ENCODE results near the gene B2M. TPM values are rescaled to one million over a fixed set of nuclear protein-coding genes. Genes with fewer than 3 reads are reported as not detected.

B2M gene
- total RNA-seq, 4 donors from 2014 or later, result 3,609 to 4,918 (median 4,073) TPM

DNA sequence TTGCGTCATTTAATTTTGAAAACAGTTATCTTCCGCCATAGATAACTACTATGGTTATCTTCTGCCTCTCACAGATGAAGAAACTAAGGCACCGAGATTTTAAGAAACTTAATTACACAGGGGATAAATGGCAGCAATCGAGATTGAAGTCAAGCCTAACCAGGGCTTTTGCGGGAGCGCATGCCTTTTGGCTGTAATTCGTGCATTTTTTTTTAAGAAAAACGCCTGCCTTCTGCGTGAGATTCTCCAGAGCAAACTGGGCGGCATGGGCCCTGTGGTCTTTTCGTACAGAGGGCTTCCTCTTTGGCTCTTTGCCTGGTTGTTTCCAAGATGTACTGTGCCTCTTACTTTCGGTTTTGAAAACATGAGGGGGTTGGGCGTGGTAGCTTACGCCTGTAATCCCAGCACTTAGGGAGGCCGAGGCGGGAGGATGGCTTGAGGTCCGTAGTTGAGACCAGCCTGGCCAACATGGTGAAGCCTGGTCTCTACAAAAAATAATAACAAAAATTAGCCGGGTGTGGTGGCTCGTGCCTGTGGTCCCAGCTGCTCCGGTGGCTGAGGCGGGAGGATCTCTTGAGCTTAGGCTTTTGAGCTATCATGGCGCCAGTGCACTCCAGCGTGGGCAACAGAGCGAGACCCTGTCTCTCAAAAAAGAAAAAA lies 1.2 kb downstream of the B2M start:
- TF ChIP-seq, protein P1, sequence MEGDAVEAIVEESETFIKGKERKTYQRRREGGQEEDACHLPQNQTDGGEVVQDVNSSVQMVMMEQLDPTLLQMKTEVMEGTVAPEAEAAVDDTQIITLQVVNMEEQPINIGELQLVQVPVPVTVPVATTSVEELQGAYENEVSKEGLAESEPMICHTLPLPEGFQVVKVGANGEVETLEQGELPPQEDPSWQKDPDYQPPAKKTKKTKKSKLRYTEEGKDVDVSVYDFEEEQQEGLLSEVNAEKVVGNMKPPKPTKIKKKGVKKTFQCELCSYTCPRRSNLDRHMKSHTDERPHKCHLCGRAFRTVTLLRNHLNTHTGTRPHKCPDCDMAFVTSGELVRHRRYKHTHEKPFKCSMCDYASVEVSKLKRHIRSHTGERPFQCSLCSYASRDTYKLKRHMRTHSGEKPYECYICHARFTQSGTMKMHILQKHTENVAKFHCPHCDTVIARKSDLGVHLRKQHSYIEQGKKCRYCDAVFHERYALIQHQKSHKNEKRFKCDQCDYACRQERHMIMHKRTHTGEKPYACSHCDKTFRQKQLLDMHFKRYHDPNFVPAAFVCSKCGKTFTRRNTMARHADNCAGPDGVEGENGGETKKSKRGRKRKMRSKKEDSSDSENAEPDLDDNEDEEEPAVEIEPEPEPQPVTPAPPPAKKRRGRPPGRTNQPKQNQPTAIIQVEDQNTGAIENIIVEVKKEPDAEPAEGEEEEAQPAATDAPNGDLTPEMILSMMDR (IDR thresholded peaks at IDR 0.05), result no peak
- TF ChIP-seq POLR2AphosphoS5 (IDR thresholded peaks at IDR 0.05), result peak in 1 of 3 donors; percentile 29
- no peak for TF ChIP-seq POLR2A (IDR thresholded peaks at IDR 0.05)
- TF ChIP-seq EP300 (IDR thresholded peaks at IDR 0.05), result no peak
- H3K27ac ChIP-seq, result peak overlapping the region; percentile 99
- no peaks in the 10 kb centered on the region for H3K9me3 ChIP-seq
- 2% methylated on average over 24 of the region's 24 CpGs for WGBS
- DNase-seq (ENCODE audit: low spot score in 2 of 2), result peak; percentile 82 to 90
- H3K36me3 ChIP-seq, result peaks cover 27% of the 10 kb centered on the region
- no peaks in the 10 kb centered on the region for H3K27me3 ChIP-seq
- peaks cover 53% of the 10 kb centered on the region for H3K4me1 ChIP-seq
- H3K4me3 ChIP-seq, result peak overlapping the region; percentile 92

DNA sequence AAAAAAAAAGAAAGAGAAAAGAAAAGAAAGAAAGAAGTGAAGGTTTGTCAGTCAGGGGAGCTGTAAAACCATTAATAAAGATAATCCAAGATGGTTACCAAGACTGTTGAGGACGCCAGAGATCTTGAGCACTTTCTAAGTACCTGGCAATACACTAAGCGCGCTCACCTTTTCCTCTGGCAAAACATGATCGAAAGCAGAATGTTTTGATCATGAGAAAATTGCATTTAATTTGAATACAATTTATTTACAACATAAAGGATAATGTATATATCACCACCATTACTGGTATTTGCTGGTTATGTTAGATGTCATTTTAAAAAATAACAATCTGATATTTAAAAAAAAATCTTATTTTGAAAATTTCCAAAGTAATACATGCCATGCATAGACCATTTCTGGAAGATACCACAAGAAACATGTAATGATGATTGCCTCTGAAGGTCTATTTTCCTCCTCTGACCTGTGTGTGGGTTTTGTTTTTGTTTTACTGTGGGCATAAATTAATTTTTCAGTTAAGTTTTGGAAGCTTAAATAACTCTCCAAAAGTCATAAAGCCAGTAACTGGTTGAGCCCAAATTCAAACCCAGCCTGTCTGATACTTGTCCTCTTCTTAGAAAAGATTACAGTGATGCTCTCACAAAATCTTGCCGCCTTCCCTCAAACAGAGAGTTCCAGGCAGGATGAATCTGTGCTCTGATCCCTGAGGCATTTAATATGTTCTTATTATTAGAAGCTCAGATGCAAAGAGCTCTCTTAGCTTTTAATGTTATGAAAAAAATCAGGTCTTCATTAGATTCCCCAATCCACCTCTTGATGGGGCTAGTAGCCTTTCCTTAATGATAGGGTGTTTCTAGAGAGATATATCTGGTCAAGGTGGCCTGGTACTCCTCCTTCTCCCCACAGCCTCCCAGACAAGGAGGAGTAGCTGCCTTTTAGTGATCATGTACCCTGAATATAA lies 2.0 kb downstream of the B2M start:
- no peak for DNase-seq (ENCODE audit: low spot score in 2 of 2)
- Histone ChIP-seq H3K4me1 (peaks cover 54% of the 10 kb centered on the region), H3K9me3 (no peaks in the 10 kb centered on the region), H3K27ac (peak overlapping the region; percentile 99), H3K27me3 (no peaks in the 10 kb centered on the region), H3K4me3 (peak overlapping the region; percentile 92), H3K36me3 (peaks cover 35% of the 10 kb centered on the region)
- TF ChIP-seq, protein P1 (IDR thresholded peaks at IDR 0.05), result no peak
- TF ChIP-seq EP300 (IDR thresholded peaks at IDR 0.05), result no peak
- WGBS, result 31% methylated on average over 5 of the region's 5 CpGs

DNA sequence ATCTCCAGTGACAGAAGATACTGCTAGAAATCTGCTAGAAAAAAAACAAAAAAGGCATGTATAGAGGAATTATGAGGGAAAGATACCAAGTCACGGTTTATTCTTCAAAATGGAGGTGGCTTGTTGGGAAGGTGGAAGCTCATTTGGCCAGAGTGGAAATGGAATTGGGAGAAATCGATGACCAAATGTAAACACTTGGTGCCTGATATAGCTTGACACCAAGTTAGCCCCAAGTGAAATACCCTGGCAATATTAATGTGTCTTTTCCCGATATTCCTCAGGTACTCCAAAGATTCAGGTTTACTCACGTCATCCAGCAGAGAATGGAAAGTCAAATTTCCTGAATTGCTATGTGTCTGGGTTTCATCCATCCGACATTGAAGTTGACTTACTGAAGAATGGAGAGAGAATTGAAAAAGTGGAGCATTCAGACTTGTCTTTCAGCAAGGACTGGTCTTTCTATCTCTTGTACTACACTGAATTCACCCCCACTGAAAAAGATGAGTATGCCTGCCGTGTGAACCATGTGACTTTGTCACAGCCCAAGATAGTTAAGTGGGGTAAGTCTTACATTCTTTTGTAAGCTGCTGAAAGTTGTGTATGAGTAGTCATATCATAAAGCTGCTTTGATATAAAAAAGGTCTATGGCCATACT lies 4.0 kb downstream of the B2M start:
- H3K27ac ChIP-seq, result no peak overlapping the region
- no peak for TF ChIP-seq POLR2AphosphoS5 (IDR thresholded peaks at IDR 0.05)

DNA sequence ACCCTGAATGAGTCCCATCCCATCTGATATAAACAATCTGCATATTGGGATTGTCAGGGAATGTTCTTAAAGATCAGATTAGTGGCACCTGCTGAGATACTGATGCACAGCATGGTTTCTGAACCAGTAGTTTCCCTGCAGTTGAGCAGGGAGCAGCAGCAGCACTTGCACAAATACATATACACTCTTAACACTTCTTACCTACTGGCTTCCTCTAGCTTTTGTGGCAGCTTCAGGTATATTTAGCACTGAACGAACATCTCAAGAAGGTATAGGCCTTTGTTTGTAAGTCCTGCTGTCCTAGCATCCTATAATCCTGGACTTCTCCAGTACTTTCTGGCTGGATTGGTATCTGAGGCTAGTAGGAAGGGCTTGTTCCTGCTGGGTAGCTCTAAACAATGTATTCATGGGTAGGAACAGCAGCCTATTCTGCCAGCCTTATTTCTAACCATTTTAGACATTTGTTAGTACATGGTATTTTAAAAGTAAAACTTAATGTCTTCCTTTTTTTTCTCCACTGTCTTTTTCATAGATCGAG lies 4.5 kb downstream of the B2M start:
- H3K4me1 ChIP-seq, result peaks cover 52% of the 10 kb centered on the region
- no peaks in the 10 kb centered on the region for H3K9me3 ChIP-seq
- H3K27ac ChIP-seq, result no peak overlapping the region
- no peak overlapping the region for H3K4me3 ChIP-seq
- WGBS, result 81% methylated on average over 2 of the region's 2 CpGs
- no peak for DNase-seq (ENCODE audit: low spot score in 2 of 2)
- H3K27me3 ChIP-seq, result no peaks in the 10 kb centered on the region
- peaks cover 50% of the 10 kb centered on the region for H3K36me3 ChIP-seq
- TF ChIP-seq EP300 (IDR thresholded peaks at IDR 0.05), result no peak
- no peak for TF ChIP-seq POLR2AphosphoS5 (IDR thresholded peaks at IDR 0.05)
- no peak for TF ChIP-seq POLR2A (IDR thresholded peaks at IDR 0.05)
- TF ChIP-seq, protein P1 (IDR thresholded peaks at IDR 0.05), result no peak

More for the DNA sequence above, 4.0 kb downstream of the B2M start:
- Histone ChIP-seq H3K36me3 (peaks cover 50% of the 10 kb centered on the region), H3K27me3 (no peaks in the 10 kb centered on the region), H3K9me3 (no peaks in the 10 kb centered on the region), H3K4me1 (peaks cover 57% of the 10 kb centered on the region), H3K4me3 (peak overlapping the region; percentile 92)
- WGBS, result 65% methylated on average over 6 of the region's 6 CpGs
- DNase-seq (ENCODE audit: low spot score in 2 of 2), result no peak

DNA sequence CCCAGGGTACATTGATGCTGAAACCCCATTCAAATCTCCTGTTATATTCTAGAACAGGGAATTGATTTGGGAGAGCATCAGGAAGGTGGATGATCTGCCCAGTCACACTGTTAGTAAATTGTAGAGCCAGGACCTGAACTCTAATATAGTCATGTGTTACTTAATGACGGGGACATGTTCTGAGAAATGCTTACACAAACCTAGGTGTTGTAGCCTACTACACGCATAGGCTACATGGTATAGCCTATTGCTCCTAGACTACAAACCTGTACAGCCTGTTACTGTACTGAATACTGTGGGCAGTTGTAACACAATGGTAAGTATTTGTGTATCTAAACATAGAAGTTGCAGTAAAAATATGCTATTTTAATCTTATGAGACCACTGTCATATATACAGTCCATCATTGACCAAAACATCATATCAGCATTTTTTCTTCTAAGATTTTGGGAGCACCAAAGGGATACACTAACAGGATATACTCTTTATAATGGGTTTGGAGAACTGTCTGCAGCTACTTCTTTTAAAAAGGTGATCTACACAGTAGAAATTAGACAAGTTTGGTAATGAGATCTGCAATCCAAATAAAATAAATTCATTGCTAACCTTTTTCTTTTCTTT lies 5.8 kb downstream of the B2M start:
- TF ChIP-seq POLR2A (IDR thresholded peaks at IDR 0.05), result no peak
- TF ChIP-seq, protein P1 (IDR thresholded peaks at IDR 0.05), result no peak
- TF ChIP-seq POLR2AphosphoS5 (IDR thresholded peaks at IDR 0.05), result no peak
- TF ChIP-seq EP300 (IDR thresholded peaks at IDR 0.05), result no peak
- Histone ChIP-seq H3K4me3 (no peak overlapping the region), H3K27me3 (no peaks in the 10 kb centered on the region), H3K36me3 (peaks cover 50% of the 10 kb centered on the region), H3K27ac (no peak overlapping the region), H3K9me3 (no peaks in the 10 kb centered on the region), H3K4me1 (peaks cover 52% of the 10 kb centered on the region)
- 74% methylated on average over 2 of the region's 2 CpGs for WGBS
- no peak for DNase-seq (ENCODE audit: low spot score in 2 of 2)

All from suprapubic skin (tissue), 4 donors.